ENCODE measurements around the gene ALDH9A1.
"Not testable (repeated sequence)": the region's sequence is repeated elsewhere in the genome, so short reads cannot be mapped to it uniquely, and the experiment has no call there.

ALDH9A1 gene

DNA sequence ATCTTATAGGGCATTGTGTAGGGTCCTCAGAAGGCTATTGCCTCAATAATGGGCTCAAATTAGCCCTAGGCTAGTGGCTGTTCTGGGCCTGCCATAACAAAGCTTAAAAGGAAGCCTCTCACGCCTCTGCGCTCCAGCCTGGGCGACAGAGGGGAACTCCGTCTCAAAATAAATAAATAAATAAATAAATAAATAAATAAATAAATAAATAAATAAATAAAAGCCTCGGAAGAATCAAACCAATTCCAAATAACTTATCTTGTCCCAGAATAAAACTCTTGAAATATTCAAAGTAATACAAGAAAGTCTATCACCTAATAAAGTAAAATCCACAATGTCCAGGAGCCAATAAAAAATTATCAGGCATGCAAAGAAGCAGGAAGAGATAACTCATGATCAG lies 14.4 kb upstream of the ALDH9A1 start:
- Histone ChIP-seq H3K36me3 (ENCODE audit: low read depth) (no peaks in the 10 kb centered on the region), H3K27ac (ENCODE audit: poor library complexity, severe bottlenecking) (no peak overlapping the region), H3K4me1 (ENCODE audit: insufficient read depth, poor library complexity, severe bottlenecking) (no peaks in the 10 kb centered on the region), H3K27me3 (ENCODE audit: insufficient read depth, poor library complexity, severe bottlenecking) (no peaks in the 10 kb centered on the region), H3K4me3 (ENCODE audit: severe bottlenecking) (no peak overlapping the region), H3K9me3 (ENCODE audit: severe bottlenecking) (no peaks in the 10 kb centered on the region)
- TF ChIP-seq, protein P1, sequence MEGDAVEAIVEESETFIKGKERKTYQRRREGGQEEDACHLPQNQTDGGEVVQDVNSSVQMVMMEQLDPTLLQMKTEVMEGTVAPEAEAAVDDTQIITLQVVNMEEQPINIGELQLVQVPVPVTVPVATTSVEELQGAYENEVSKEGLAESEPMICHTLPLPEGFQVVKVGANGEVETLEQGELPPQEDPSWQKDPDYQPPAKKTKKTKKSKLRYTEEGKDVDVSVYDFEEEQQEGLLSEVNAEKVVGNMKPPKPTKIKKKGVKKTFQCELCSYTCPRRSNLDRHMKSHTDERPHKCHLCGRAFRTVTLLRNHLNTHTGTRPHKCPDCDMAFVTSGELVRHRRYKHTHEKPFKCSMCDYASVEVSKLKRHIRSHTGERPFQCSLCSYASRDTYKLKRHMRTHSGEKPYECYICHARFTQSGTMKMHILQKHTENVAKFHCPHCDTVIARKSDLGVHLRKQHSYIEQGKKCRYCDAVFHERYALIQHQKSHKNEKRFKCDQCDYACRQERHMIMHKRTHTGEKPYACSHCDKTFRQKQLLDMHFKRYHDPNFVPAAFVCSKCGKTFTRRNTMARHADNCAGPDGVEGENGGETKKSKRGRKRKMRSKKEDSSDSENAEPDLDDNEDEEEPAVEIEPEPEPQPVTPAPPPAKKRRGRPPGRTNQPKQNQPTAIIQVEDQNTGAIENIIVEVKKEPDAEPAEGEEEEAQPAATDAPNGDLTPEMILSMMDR (IDR thresholded peaks at IDR 0.05; ENCODE audit: poor library complexity, severe bottlenecking): no peak
- ATAC-seq (ENCODE audit: low read depth) (no peak), DNase-seq (ENCODE audit: low spot score) (no peak)

DNA sequence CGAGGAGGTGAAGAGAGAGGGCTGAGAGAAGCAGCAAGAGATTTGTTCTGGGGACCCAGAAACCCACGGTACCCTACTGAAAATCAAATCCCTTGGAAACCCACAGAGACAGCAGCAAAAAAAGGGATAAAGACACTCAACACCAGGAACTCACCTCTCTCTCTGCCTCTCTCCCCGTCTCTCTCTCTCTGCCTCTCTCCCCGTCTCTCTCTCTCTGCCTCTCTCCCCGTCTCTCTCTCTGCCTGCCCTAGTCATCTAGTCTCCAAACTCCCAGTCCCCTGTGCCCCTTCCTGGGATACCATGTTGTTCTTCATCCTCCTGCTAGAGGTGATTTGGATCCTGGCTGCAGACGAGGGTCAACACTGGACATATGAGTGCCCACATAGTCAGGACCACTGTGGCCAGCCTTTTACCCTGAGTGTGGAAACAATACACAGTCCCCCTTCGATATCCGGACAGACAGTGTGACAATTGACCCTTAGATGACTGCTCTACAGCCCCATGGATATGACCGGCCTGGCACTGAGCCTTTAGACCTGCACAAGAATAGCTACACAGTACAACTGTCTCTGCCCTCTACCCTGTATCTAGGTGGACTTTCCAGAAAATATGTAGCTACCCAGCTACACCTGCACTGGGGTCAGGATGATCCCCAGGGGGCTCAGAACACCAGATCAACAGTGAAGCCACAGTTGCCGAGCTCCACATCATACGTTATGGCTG lies 9.8 kb upstream of the ALDH9A1 start:
- TF ChIP-seq, protein P1 (IDR thresholded peaks at IDR 0.05; ENCODE audit: poor library complexity, severe bottlenecking): no peak
- no peak overlapping the region for H3K4me3 ChIP-seq (ENCODE audit: severe bottlenecking)
- H3K4me1 ChIP-seq (ENCODE audit: insufficient read depth, poor library complexity, severe bottlenecking): no peaks in the 10 kb centered on the region
- no peaks in the 10 kb centered on the region for H3K9me3 ChIP-seq (ENCODE audit: severe bottlenecking)
- H3K36me3 ChIP-seq (ENCODE audit: low read depth): no peaks in the 10 kb centered on the region
- H3K27ac ChIP-seq (ENCODE audit: poor library complexity, severe bottlenecking): no peak overlapping the region
- no peak for DNase-seq (ENCODE audit: low spot score)
- peaks cover 9% of the 10 kb centered on the region for H3K27me3 ChIP-seq (ENCODE audit: insufficient read depth, poor library complexity, severe bottlenecking)
- ATAC-seq (ENCODE audit: low read depth): no peak; the same call in 2 of the 3 replicates

DNA sequence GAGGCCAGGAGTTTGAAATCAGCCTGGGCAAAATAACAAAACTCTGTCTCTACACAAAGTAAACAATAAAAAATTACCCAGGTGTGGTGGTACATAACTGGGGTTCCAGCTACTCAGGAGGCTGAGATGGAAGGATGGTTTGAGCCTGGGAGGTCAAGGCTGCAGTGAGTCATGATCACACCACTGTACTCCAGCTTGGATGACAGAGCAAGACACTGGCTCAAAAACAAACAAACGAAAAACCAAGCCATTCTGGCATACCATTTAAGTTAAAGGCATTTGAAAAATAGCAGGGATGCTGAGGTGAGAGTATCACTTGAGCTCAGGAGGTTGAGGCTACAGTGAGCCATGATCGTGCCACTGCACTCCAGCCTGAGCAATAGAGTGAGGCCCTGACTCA lies 5.3 kb upstream of the ALDH9A1 start:
- H3K27ac ChIP-seq (ENCODE audit: poor library complexity, severe bottlenecking): no peak overlapping the region
- TF ChIP-seq, protein P1 (IDR thresholded peaks at IDR 0.05; ENCODE audit: poor library complexity, severe bottlenecking): no peak
- H3K4me3 ChIP-seq (ENCODE audit: severe bottlenecking): no peak overlapping the region
- H3K27me3 ChIP-seq (ENCODE audit: insufficient read depth, poor library complexity, severe bottlenecking): peaks cover 9% of the 10 kb centered on the region
- no peak for DNase-seq (ENCODE audit: low spot score)
- H3K9me3 ChIP-seq (ENCODE audit: severe bottlenecking): no peaks in the 10 kb centered on the region
- H3K4me1 ChIP-seq (ENCODE audit: insufficient read depth, poor library complexity, severe bottlenecking): peaks cover 2% of the 10 kb centered on the region
- no peaks in the 10 kb centered on the region for H3K36me3 ChIP-seq (ENCODE audit: low read depth)
- no peak for ATAC-seq (ENCODE audit: low read depth)

DNA sequence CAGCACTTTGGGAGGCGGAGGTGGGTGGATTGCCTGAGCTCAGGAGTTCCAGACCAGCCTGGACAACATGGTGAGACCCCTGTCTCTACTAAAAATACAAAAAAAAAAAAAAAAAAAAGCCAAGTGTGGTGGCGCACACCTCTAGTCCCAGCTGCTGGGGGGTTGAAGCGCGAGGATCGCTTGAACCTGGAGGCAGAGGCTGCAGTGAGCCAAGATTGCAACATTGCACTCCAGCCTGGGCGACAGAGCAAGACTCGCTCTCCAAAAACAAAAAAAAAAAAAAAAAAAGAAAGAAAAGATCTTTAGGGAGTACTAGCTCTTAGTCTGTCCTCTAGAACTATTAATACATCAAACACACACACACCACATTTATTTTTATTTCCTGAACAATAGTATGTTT lies 3.6 kb upstream of the ALDH9A1 start:
- H3K27ac ChIP-seq (ENCODE audit: poor library complexity, severe bottlenecking); H3K36me3 ChIP-seq (ENCODE audit: low read depth); H3K4me3 ChIP-seq (ENCODE audit: severe bottlenecking); H3K27me3 ChIP-seq (ENCODE audit: insufficient read depth, poor library complexity, severe bottlenecking); ATAC-seq (ENCODE audit: low read depth); H3K4me1 ChIP-seq (ENCODE audit: insufficient read depth, poor library complexity, severe bottlenecking); H3K9me3 ChIP-seq (ENCODE audit: severe bottlenecking); DNase-seq (ENCODE audit: low spot score): not testable (repeated sequence)

DNA sequence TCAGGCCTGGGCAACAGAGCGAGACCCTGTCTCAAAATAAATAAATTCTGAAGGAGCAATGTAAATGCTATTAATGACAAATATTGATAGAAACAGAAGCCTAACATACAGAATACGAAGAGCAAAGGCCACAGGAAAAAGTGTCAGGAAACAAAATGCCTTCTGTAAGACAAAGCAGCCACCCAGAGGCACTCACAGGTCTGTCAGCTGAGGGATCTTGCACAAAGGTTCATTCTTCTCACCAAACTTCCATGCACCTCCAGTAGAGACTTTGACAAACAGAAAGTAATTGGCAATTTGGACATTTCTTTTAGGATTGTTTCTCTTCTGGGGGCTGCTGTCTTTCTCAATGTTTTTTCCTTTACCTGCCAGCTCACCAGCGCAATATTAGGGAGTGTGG lies 1.2 kb upstream of the ALDH9A1 start:
- H3K27me3 ChIP-seq (ENCODE audit: insufficient read depth, poor library complexity, severe bottlenecking): no peaks in the 10 kb centered on the region
- no peak overlapping the region for H3K27ac ChIP-seq (ENCODE audit: poor library complexity, severe bottlenecking)
- TF ChIP-seq, protein P1 (IDR thresholded peaks at IDR 0.05; ENCODE audit: poor library complexity, severe bottlenecking): no peak
- peaks cover 6% of the 10 kb centered on the region for H3K36me3 ChIP-seq (ENCODE audit: low read depth)
- H3K4me1 ChIP-seq (ENCODE audit: insufficient read depth, poor library complexity, severe bottlenecking): peaks cover 17% of the 10 kb centered on the region
- H3K9me3 ChIP-seq (ENCODE audit: severe bottlenecking): no peaks in the 10 kb centered on the region
- ATAC-seq (ENCODE audit: low read depth) (no peak), DNase-seq (ENCODE audit: low spot score) (no peak)
- no peak overlapping the region for H3K4me3 ChIP-seq (ENCODE audit: severe bottlenecking)

Data from RWPE2 (cell line).